Neural cell (in vitro differentiated cells): ENCODE data around the gene GPR25. TPM values are rescaled to one million over a fixed set of nuclear protein-coding genes. Genes with fewer than 3 reads are reported as not detected.

Source experiments
- H2AFZ ChIP-seq: fragments of 200-600, 300-800 bp; sonication (generic), shearing (Covaris generic); 2 replicates; pipeline ENCODE4 v1.6.0; 2014; ENCODE audit warnings: low read depth, mild to moderate bottlenecking, antibody characterized with exemption, low read length, moderate library complexity
- H3F3A ChIP-seq: fragments of 200-600 bp; shearing (Covaris generic); 2 replicates; pipeline ENCODE4 v1.6.1; 2016; ENCODE audit warnings: mild to moderate bottlenecking, moderate library complexity, mixed read lengths, antibody characterized with exemption, low read length; ENCODE audit not compliant: insufficient read depth, poor library complexity, severe bottlenecking
- H3K27ac ChIP-seq: fragments of 200-600, 300-800 bp; sonication (generic), shearing (Covaris generic); 2 replicates; pipeline ENCODE4 v1.5.1; 2014; ENCODE audit warnings: mild to moderate bottlenecking, low read length, moderate library complexity
- H3K27me3 ChIP-seq: fragments of 300-800, 200-600 bp; sonication (generic), shearing (Covaris generic); 2 replicates; pipeline ENCODE4 v1.6.0; 2014; ENCODE audit warnings: mild to moderate bottlenecking, low read depth, low read length, moderate library complexity; ENCODE audit not compliant: insufficient read depth
- H3K36me3 ChIP-seq: fragments of 300-800, 200-600 bp; sonication (generic), shearing (Covaris generic); 2 replicates; pipeline ENCODE4 v1.5.1; 2014; ENCODE audit warnings: mild to moderate bottlenecking, antibody characterized with exemption, low read length, moderate library complexity; ENCODE audit not compliant: insufficient read depth
- H3K4me2 ChIP-seq: fragments of 300-800, 200-600 bp; sonication (generic), shearing (Covaris generic); 2 replicates; pipeline ENCODE4 v1.6.0; 2014; ENCODE audit warnings: mild to moderate bottlenecking, low read length
- H3K4me3 ChIP-seq: fragments of 300-800, 200-600 bp; sonication (generic), shearing (Covaris generic); 2 replicates; pipeline ENCODE4 v1.5.1; 2014; ENCODE audit warnings: mild to moderate bottlenecking, low read length, moderate library complexity
- H3K79me2 ChIP-seq: fragments of 200-600 bp; shearing (Covaris generic); replicated peaks from 2 replicates; pipeline ENCODE4 v1.6.0; 2014; ENCODE audit warnings: mild to moderate bottlenecking, low read length, moderate library complexity; ENCODE audit not compliant: insufficient read depth
- H3K9ac ChIP-seq: fragments of 300-800, 200-600 bp; sonication (generic), shearing (Covaris generic); 2 replicates; pipeline ENCODE4 v1.6.1; 2016; ENCODE audit warnings: mild to moderate bottlenecking, low read length, mixed read lengths
- H3K9me2 ChIP-seq: fragments of 200-600 bp; shearing (Covaris generic); 2 replicates; pipeline ENCODE4 v1.6.1; 2016; ENCODE audit warnings: mild to moderate bottlenecking, low read length, mixed read lengths; ENCODE audit not compliant: insufficient read depth
- H3K9me3 ChIP-seq: fragments of 200-600, 300-800 bp; sonication (generic), shearing (Covaris generic); 2 replicates; pipeline ENCODE4 v1.6.1; 2016; ENCODE audit warnings: mild to moderate bottlenecking, mixed run types, low read length, moderate library complexity, mixed read lengths
- H4K20me1 ChIP-seq: fragments of 200-600 bp; shearing (Covaris generic); 2 replicates; pipeline ENCODE4 v1.6.1; 2016; ENCODE audit warnings: mild to moderate bottlenecking, mixed run types; ENCODE audit not compliant: insufficient read depth
- CTCF ChIP-seq: fragments of 450-650 bp; IDR thresholded peaks from 2 replicates; pipeline ENCODE4 v1.5.1; 2014; ENCODE audit warnings: antibody characterized with exemption, mild to moderate bottlenecking, moderate library complexity; ENCODE audit not compliant: poor library complexity, severe bottlenecking
- EP300 ChIP-seq: fragments of 450-650 bp; conservative IDR thresholded peaks from 2 replicates; pipeline ENCODE4 v1.6.1; 2014; ENCODE audit warnings: antibody characterized with exemption, mild to moderate bottlenecking, moderate library complexity; ENCODE audit not compliant: poor library complexity, severe bottlenecking
- EZH2 ChIP-seq: fragments of 200-600, 300-800 bp; shearing (Covaris generic), sonication (generic); IDR thresholded peaks from 2 replicates; pipeline ENCODE4 v1.6.1; 2014; ENCODE audit warnings: antibody characterized with exemption, low read length, borderline replicate concordance, mild to moderate bottlenecking; ENCODE audit not compliant: insufficient read depth, poor library complexity, severe bottlenecking
- MXI1 ChIP-seq: fragments of 450-650 bp; conservative IDR thresholded peaks from 2 replicates; pipeline ENCODE4 v1.6.1; 2014; ENCODE audit warnings: antibody characterized with exemption, mild to moderate bottlenecking; ENCODE audit not compliant: poor library complexity, severe bottlenecking
- POLR2AphosphoS5 ChIP-seq: IDR thresholded peaks from 2 replicates; pipeline ENCODE4 v1.6.1; 2012
- RAD21 ChIP-seq: fragments of 450-650 bp; conservative IDR thresholded peaks from 2 replicates; pipeline ENCODE4 v1.6.1; 2014; ENCODE audit warnings: antibody characterized with exemption, mild to moderate bottlenecking, moderate library complexity
- REST ChIP-seq: IDR thresholded peaks from 2 replicates; pipeline ENCODE4 v1.6.1; 2012; ENCODE audit warnings: borderline replicate concordance
- SMC3 ChIP-seq: fragments of 450-650 bp; conservative IDR thresholded peaks from 2 replicates; pipeline ENCODE4 v1.6.1; 2014; ENCODE audit warnings: antibody characterized with exemption, mild to moderate bottlenecking, moderate library complexity; ENCODE audit not compliant: poor library complexity
- TAF1 ChIP-seq: IDR thresholded peaks from 2 replicates; pipeline ENCODE4 v1.6.1; 2012; ENCODE audit warnings: low read depth
- polyA plus RNA-seq: library from polyadenylated mRNA; depleted of rRNA; stranded (reverse); fragments of >200 nt; gene quantifications from 2 replicates; pipeline ENCODE4 v1.2.3, GENCODE V29; 2014

GPR25 gene
- polyA plus RNA-seq, 1 donor from 2014 or later: not detected

- no peaks in the 10 kb centered on the region for H3K9me3 ChIP-seq
- no peak overlapping the region for H3K27ac ChIP-seq
- H3K4me3 ChIP-seq: peak overlapping the region; percentile 90
- H3K79me2 ChIP-seq: peaks cover 38% of the 10 kb centered on the region
- no peaks in the 10 kb centered on the region for H4K20me1 ChIP-seq
- H3K27me3 ChIP-seq: no peaks in the 10 kb centered on the region
- no peaks in the 10 kb centered on the region for H3K9me2 ChIP-seq
- peak overlapping the region; percentile 72 for H3K9ac ChIP-seq
- H3K36me3 ChIP-seq: no peaks in the 10 kb centered on the region
- no peak for TF ChIP-seq RAD21
- no peak for TF ChIP-seq REST
- TF ChIP-seq MXI1: no peak
- TF ChIP-seq CTCF: no peak
- TF ChIP-seq POLR2AphosphoS5: no peak
- no peak for TF ChIP-seq EP300
- TF ChIP-seq TAF1: no peak
- no peak for TF ChIP-seq SMC3
- no peak for TF ChIP-seq EZH2
- peak overlapping the region; percentile 76 for H2AFZ ChIP-seq
- H3K4me2 ChIP-seq: peak overlapping the region; percentile 73
- no peaks in the 10 kb centered on the region for H3F3A ChIP-seq
Measured at GRCh38 chr1:200891774-200892157, 19.0 kb downstream of the GPR25 start.

GRCh38 chr1:200892546-200892945 lies 19.8 kb downstream of the GPR25 start:
- peak overlapping the region; percentile 90 for H3K4me3 ChIP-seq
- peaks cover 38% of the 10 kb centered on the region for H3K79me2 ChIP-seq

More at GRCh38 chr1:200892546-200892945, 19.8 kb downstream of the GPR25 start:
- Histone ChIP-seq H2AFZ (no peak overlapping the region), H3K36me3 (no peaks in the 10 kb centered on the region), H3K9me3 (no peaks in the 10 kb centered on the region), H3K27ac (no peak overlapping the region), H3K9me2 (no peaks in the 10 kb centered on the region), H3F3A (no peaks in the 10 kb centered on the region), H4K20me1 (no peaks in the 10 kb centered on the region), H3K4me2 (no peak overlapping the region), H3K9ac (no peak overlapping the region), H3K27me3 (no peaks in the 10 kb centered on the region)
- TF ChIP-seq EP300 (no peak), EZH2 (no peak), CTCF (no peak), SMC3 (no peak), REST (no peak), TAF1 (no peak)
